Panc1 (cell line): ENCODE results near the gene HTRA3. TPM values are rescaled to one million over a fixed set of nuclear protein-coding genes. Genes with fewer than 3 reads are reported as not detected.

Source experiments
- ATAC-seq: fragments of 200-7000 bp; cut with Tn5 transposase; 2 replicates; pipeline ENCODE4 v1.9.1; 2020; ENCODE audit warnings: mild to moderate bottlenecking, moderate library complexity
- BruUV-seq: library from RNA; stranded (reverse); fragments of 400-500 nt; replicated peaks from 2 replicates; lab custom pipeline; 2021; lab: Mats Ljungman, UMichigan
- CTCF ChIA-PET: fragments of 300-600 bp; sonication (Branson Sonifier 250); formaldehyde crosslinking; loops from one replicate; lab custom pipeline; 2022; ENCODE audit warnings: antibody characterized with exemption; lab: Charles Lee
- POLR2A ChIA-PET: fragments of 300-600 bp; sonication (Branson Sonifier 250); formaldehyde crosslinking; loops from one replicate; lab custom pipeline; 2022; ENCODE audit warnings: antibody characterized with exemption; lab: Charles Lee
- DNase-seq: peaks from one replicate; pipeline ENCODE4 v3.0.0-alpha.2; 2010; ENCODE audit warnings: low read depth, low spot score
- H3K27ac ChIP-seq: 2 replicates; pipeline ENCODE4 v1.5.1; 2011; ENCODE audit warnings: mild to moderate bottlenecking, low read length, inconsistent platforms
- H3K27me3 ChIP-seq: fragments of 200-500 bp; sonication (Bioruptor generic); 2 replicates; pipeline ENCODE4 v1.6.0; 2014; ENCODE audit warnings: low read length, inconsistent platforms; ENCODE audit not compliant: control insufficient read depth, insufficient read depth
- H3K36me3 ChIP-seq: fragments of 200-500 bp; sonication (Bioruptor generic); 2 replicates; pipeline ENCODE4 v1.5.1; 2014; ENCODE audit warnings: inconsistent platforms, mild to moderate bottlenecking, low read length, moderate library complexity; ENCODE audit not compliant: control insufficient read depth, insufficient read depth
- H3K4me1 ChIP-seq: 2 replicates; pipeline ENCODE4 v1.5.1; 2011; ENCODE audit warnings: inconsistent platforms, mild to moderate bottlenecking, low read length, moderate library complexity; ENCODE audit not compliant: control insufficient read depth, insufficient read depth
- H3K4me3 ChIP-seq, 2 experiments: 2 replicates each; pipeline ENCODE4 v1.5.1; 2011 to 2012; ENCODE audit warnings: low read depth in 2 of 2, low read length in 2 of 2, mild to moderate bottlenecking in 2 of 2, inconsistent platforms in 1 of 2, moderate library complexity in 1 of 2
- H3K9me3 ChIP-seq: fragments of 200-500 bp; sonication (Bioruptor generic); 2 replicates; pipeline ENCODE4 v1.5.1; 2014; ENCODE audit warnings: low read depth, mild to moderate bottlenecking, inconsistent platforms, low read length, moderate library complexity; ENCODE audit not compliant: control insufficient read depth, insufficient read depth
- POLR2AphosphoS5 ChIP-seq: IDR thresholded peaks from 2 replicates; pipeline ENCODE4 v1.6.1; 2012; ENCODE audit warnings: mild to moderate bottlenecking, low read depth, low read length, moderate library complexity
- REST ChIP-seq, 2 experiments: IDR thresholded peaks; 2 replicates each; pipeline ENCODE4 v1.6.1; 2011 to 2012; ENCODE audit warnings: low read depth in 2 of 2, control low read depth in 1 of 2, low read length in 1 of 2, mild to moderate bottlenecking in 1 of 2, moderate library complexity in 1 of 2; ENCODE audit not compliant: insufficient read depth in 1 of 2
- SIN3A ChIP-seq: IDR thresholded peaks from 2 replicates; pipeline ENCODE4 v1.6.1; 2012; ENCODE audit warnings: low read depth, mild to moderate bottlenecking, low read length, moderate library complexity, borderline replicate concordance; ENCODE audit not compliant: insufficient read depth
- TCF7L2 ChIP-seq: IDR thresholded peaks from 2 replicates; pipeline ENCODE4 v1.6.1; 2011; ENCODE audit warnings: mild to moderate bottlenecking, low read depth, low read length, inconsistent platforms
- in situ Hi-C: cut with HindIII; loops from 2 replicates; pipeline ENCODE4 v1.10.0; 2016; ENCODE audit warnings: low sequenced_read_pairs, low pct_unique_long_range_greater_than_20kb
- intact Hi-C: fragments of 100-400 bp; cut with micrococcal nuclease; formaldehyde crosslinking; loops from one replicate; pipeline ENCODE4 v1.10.0; 2022; ENCODE audit not compliant: unreplicated experiment
- total RNA-seq: library from RNA; stranded (reverse); gene quantifications from one replicate; pipeline ENCODE4 v1.2.1, GENCODE V29; 2021; ENCODE audit not compliant: unreplicated experiment
- TF ChIP-seq, protein P1 (sequence below): fragments of 450-650 bp; IDR thresholded peaks from 2 replicates; pipeline ENCODE4 v1.5.1; 2017; ENCODE audit warnings: mild to moderate bottlenecking

HTRA3 gene
- total RNA-seq, 1 experiment from 2014 or later = 0.98 TPM

GRCh38 chr4:8236920-8237195, 32.7 kb upstream of the HTRA3 start:
- POLR2A ChIA-PET = no interaction called here
- TF ChIP-seq, protein P1, sequence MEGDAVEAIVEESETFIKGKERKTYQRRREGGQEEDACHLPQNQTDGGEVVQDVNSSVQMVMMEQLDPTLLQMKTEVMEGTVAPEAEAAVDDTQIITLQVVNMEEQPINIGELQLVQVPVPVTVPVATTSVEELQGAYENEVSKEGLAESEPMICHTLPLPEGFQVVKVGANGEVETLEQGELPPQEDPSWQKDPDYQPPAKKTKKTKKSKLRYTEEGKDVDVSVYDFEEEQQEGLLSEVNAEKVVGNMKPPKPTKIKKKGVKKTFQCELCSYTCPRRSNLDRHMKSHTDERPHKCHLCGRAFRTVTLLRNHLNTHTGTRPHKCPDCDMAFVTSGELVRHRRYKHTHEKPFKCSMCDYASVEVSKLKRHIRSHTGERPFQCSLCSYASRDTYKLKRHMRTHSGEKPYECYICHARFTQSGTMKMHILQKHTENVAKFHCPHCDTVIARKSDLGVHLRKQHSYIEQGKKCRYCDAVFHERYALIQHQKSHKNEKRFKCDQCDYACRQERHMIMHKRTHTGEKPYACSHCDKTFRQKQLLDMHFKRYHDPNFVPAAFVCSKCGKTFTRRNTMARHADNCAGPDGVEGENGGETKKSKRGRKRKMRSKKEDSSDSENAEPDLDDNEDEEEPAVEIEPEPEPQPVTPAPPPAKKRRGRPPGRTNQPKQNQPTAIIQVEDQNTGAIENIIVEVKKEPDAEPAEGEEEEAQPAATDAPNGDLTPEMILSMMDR = no peak
- TF ChIP-seq TCF7L2 (no peak), POLR2AphosphoS5 (no peak), SIN3A (no peak), REST (IDR thresholded peaks at IDR 0.05; ENCODE audit: insufficient read depth in 1 of 2, low read depth in 2 of 2, low read length in 1 of 2) (no peak)
- intact Hi-C loops (no loop called here), in situ Hi-C loops (no loop called here)
- Histone ChIP-seq H3K4me1 (no peaks in the 10 kb centered on the region; the same call in 1 of the 2 replicates), H3K9me3 (no peaks in the 10 kb centered on the region), H3K27ac (no peak overlapping the region), H3K4me3 (no peak overlapping the region), H3K27me3 (no peaks in the 10 kb centered on the region), H3K36me3 (no peaks in the 10 kb centered on the region)
- CTCF ChIA-PET = no interaction called here
- ATAC-seq (no peak), DNase-seq (no peak)
- BruUV-seq = no TSS peak

DNA sequence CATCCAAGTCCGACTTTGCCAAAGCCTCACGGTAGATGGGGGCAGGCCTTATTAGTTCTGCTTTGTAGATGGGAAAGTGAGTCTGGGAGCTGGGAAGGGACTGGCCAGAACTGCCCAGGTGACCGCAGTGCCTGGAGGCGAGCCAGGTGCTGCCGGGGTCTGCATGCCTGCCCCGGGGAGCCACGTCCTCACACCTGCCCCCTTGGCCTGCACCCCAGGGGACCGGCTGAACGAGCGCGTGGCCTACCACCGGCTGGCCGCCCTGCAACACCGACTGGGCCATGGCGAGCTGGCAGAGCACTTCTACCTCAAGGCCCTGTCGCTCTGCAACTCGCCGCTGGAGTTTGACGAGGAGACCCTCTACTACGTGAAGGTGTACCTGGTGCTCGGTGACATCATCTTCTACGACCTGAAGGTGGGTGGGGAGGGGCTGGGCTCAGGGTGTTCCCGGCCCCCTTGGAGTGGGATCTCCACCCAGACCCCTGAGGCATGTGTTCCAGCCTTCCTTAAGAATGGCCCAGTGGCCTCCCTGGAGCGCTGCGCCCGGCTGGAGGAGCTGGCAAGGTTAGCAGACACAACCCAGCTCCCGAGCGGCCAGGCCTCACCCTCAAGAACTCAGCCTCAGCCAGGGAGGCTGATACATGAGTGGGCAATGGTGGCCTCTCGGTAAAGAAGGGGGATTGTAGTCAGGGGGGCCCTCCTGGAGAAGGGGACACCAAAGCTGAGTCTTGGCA, 32.1 kb upstream of the HTRA3 start:
- in situ Hi-C loops (no loop called here), intact Hi-C loops (no loop called here)
- no peak for ATAC-seq
- H3K27me3 ChIP-seq = no peaks in the 10 kb centered on the region
- no peaks in the 10 kb centered on the region for H3K9me3 ChIP-seq
- H3K4me3 ChIP-seq = no peak overlapping the region
- H3K4me1 ChIP-seq = no peaks in the 10 kb centered on the region; the same call in 1 of the 2 replicates
- TF ChIP-seq, protein P1 = no peak
- TF ChIP-seq REST (IDR thresholded peaks at IDR 0.05; ENCODE audit: insufficient read depth in 1 of 2, low read depth in 2 of 2, low read length in 1 of 2) = no peak
- TF ChIP-seq SIN3A = no peak
- TF ChIP-seq POLR2AphosphoS5 = no peak
- no peak for TF ChIP-seq TCF7L2
- no peak overlapping the region for H3K27ac ChIP-seq
- H3K36me3 ChIP-seq = no peaks in the 10 kb centered on the region
- CTCF ChIA-PET = no interaction called here
- no TSS peak for BruUV-seq
- POLR2A ChIA-PET = no interaction called here
- DNase-seq = no peak
